Colon (tissue), 2 donors: Measurements from ENCODE around the gene EHBP1L1.

ENCODE experiments used
- FAIRE-seq: peaks from 2 replicates; lab custom pipeline; 2012; peaks lifted over from hg19 to GRCh38; lab: Jason Lieb, UNC
- donor health status: control.
- donor health status: control.

EHBP1L1 gene

DNA sequence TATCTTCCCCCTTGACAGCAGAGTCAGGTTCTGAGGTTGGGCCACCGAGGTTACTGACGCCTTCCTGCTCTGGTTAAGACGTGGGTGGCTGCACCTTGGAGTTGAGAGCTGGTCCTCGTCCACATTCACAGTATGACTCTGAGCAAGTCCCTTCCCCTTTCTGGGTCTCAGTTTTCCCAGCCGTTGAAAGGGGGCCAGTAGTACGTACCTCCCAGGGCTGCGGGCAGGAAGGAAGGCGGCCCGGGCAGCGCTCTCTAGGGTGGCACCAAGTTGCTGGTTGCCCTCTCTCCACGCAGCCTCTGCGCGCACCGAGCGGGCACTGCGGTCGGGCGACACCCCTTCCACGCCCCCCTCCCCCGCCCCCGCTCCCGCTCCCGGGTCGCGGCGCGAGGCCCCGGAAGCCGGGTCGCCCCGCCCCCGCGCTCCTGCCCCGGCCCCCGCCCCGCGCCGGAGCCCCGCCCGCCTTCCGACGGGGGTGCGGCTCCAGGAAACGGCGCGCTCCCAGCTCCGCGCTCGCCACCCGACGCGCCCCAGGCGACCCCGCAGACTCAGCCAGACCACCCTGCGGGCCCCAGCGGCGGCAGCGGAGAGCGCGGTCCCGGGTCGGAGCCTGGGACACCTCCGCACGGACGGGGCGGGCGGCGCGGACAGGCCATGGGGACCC is at the start of gene EHBP1L1:
EHBP1L1 (plus strand) TSS at position 486 of the 664 bp plus-strand sequence. CDS start 250 bp downstream, outside the sequence.
- FAIRE-seq: no peak

DNA sequence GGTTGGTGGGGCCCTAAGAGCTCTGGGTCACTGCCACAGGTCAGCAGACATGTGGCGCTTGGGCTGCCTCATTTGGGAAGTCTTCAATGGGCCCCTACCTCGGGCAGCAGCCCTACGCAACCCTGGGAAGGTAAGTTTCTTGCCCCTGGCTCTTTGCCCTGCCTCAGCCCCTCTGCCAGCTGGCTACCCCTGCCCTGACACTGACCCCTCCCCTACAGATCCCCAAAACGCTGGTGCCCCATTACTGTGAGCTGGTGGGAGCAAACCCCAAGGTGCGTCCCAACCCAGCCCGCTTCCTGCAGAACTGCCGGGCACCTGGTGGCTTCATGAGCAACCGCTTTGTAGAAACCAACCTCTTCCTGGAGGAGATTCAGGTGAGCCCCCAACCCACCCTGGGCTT is 49.1 kb upstream of the EHBP1L1 start:
- FAIRE-seq: no peak

DNA sequence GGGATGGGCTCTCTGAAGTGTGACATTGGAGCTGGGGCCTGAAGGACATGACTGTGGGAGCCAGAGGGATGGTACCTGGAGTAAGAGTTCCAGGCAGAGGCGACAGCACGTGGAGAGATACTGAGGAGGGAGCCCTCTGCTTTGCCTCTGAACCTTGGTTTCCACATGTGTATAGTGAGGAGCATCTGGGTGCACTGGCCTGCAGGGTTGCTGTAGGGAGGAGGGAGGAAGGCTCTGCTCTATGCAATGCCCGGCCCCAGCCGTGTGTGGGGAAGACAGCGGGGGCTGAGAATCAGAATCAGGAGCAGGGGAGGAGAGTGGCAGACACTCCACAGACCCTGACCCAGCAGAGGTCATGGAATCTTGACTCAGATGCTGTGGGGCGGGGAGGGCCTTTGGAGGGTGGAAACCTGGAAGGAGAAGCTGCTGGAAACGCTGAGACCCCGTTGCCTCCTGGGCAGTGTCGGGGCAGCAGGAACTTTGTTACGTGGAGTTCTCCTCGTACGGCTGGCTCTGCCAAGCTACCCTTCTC is 47.0 kb upstream of the EHBP1L1 start:
- FAIRE-seq: no peak

DNA sequence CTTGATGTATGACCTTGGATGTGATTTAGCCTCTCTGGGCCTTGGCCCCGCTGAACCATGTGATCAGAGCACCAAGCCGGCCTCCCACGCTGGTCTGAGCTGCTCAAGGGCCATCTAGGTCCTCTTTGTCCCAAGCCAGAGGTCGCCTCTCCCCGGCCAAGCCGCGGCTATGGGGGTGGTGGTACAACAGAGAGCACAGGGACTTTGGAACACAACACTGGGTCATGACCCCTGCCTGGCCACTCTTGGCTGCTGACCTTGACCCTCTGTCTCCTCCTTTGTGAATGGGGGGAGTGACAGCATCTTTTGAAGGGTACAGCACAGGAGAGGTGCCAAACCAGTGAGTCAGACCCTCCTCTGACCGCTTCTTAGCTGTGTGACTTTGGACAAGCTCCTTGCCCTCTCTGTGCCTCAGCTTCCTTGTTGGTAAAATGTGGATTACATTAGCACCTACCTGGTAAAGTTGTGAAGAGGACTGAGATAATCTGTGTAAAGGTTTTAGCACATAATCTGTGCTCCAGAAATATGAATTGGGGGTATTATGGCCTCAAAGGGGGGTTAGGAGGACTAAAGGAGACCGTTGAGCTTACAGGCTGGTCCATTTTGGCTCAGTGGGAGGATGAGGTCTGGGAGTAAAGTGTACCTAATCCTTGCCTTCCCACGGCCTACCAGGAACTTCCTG is 46.2 kb upstream of the EHBP1L1 start:
- no peak for FAIRE-seq

DNA sequence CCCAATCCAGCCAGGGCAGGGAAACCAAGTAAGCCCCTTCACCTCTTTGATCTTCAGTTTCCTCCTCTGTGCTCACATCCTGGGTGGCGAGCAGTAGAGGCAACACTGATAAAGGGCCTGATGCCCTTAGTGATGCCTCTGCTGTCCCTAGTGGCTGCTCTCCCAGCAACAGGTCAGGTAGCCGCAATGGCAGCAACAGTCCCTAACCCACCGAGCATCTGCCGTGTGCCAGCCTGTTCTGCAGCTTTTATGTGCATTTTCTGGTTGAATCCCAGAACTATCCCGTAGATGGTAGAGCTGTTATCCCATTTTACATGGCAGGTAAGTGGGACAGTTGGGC is 45.7 kb upstream of the EHBP1L1 start:
- FAIRE-seq: no peak

DNA sequence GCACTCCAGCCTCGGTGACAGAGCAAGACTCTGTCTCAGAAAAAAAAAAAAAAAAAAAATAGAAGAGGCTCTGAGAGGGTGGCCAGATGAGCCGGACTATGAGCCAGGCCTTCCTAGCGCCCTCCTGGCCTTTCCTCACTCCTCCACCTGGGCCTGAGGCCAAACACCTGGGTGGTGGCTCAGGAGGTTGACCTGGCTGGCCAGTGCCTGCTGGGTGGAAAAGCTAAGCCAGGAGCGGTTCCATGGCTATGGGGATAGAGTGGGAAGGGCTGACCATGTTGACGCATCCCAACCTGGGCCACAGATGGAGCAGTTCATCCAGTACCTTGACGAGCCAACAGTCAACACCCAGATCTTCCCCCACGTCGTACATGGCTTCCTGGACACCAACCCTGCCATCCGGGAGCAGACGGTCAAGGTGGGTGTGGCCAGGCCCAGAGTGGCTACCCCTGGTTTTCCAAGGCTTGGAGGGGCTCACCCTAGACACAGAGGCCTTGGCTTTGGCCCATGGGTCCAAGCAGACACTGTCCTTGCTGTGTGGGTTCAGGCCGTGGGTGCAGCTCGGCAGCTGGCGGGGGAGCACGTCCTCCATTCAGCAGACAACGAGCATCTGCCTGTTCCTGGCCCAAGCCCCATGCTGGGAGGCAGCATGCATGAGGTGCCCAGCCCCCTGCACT is 43.3 kb upstream of the EHBP1L1 start:
- no peak for FAIRE-seq

DNA sequence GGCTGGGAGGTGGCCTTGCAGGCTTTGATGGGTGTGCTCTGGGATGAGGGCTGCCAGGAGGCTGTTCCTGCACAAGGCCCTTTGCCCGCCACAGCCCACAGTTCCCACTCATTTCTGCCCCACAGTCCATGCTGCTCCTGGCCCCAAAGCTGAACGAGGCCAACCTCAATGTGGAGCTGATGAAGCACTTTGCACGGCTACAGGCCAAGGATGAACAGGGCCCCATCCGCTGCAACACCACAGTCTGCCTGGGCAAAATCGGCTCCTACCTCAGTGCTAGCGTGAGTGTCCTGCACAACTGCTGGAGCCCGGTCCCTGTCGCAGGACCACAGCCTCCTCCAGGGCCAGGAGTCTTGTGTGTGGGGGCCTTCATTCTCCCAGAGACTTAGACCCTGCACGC is 40.8 kb upstream of the EHBP1L1 start:
- FAIRE-seq: no peak

DNA sequence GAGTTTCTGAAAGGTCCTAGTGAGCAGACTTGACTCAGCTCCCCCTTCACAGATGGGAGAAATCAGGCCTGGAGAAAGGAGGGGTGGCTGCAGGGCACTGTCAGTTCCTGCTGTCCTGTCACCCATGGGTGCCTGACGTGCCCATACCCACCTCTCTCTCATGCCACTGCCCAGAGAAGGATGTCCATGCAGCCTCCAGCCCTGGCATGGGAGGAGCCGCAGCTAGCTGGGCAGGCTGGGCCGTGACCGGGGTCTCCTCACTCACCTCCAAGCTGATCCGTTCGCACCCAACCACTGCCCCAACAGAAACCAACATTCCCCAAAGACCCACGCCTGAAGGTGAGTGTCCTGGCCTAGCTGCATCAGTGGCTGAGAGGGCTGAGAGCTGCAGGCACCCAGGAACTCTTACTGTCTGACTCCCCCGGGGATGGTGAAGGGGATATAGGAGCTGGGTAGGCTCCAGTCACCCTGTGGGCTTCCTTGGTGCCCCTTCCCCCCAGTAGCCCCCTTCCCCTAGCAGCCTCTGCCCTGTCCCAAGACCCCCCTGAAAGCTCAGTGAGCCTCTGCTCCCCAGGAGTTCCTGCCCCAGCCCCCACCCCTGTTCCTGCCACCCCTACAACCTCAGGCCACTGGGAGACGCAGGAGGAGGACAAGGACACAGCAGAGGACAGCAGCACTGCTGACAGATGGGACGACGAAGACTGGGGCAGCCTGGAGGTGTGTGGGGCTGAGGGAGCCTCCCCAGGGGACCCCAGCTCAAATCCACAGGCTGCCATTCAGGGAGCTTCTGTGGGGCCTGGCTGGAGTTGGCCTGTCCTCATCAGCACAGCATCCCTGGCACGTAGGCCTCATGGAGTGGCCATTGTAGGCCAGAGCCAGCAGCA is 39.2 kb upstream of the EHBP1L1 start:
- no peak for FAIRE-seq

DNA sequence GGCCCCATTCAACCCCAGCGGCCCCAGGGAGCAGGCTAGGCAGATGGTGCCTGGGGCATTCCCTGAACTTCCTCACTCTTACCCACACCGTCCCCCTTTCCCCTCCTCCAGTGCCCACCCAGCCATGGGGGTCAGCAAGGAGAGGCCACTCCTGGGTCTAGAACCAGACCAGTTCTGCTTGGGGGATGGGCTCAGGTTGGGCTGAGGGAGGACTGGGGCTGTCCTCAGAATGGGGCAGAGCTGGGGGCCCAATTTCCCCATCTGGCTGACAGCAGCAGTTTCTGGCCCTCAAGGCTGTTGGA is 38.6 kb upstream of the EHBP1L1 start:
- no peak for FAIRE-seq

DNA sequence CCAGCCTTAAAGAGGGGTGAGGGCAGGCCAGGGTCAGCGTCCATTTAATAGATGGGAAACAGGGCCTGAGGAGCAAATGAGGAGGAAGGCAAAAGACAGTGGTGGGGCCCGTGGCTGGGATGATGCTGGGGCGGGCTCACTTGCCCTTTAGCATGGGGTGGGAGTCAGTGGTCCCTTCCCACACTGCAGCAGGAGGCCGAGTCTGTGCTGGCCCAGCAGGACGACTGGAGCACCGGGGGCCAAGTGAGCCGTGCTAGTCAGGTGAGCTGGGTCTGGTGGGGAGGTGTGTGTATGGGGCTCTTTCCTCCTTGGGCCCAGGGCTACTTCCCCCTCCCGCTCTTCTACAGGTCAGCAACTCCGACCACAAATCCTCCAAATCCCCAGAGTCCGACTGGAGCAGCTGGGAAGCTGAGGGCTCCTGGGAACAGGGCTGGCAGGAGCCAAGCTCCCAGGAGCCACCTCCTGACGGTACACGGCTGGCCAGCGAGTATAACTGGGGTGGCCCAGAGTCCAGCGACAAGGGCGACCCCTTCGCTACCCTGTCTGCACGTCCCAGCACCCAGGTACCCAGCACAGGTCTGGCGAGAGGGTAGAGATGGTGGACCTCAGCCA is 38.1 kb upstream of the EHBP1L1 start:
- FAIRE-seq: no peak

DNA sequence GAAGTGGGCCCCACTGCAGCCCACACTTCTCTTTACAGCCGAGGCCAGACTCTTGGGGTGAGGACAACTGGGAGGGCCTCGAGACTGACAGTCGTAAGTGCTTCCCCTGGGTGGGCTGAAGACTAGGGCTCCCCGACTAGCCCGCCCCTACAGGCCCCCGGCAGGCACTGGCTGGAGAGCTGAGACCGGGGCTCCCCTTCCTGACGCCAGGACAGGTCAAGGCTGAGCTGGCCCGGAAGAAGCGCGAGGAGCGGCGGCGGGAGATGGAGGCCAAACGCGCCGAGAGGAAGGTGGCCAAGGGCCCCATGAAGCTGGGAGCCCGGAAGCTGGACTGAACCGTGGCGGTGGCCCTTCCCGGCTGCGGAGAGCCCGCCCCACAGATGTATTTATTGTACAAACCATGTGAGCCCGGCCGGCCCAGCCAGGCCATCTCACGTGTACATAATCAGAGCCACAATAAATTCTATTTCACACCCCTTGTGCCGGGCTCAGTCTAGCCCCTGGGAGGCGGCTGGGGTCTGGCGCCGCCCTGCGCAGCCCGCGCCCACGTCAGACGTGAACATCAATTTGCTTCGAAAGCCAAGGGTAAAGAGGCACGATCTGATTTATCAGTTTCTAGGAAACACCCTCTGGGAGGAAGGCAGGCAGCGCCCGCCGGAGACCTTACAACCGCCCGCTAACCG is 37.5 kb upstream of the EHBP1L1 start:
- FAIRE-seq: no peak

DNA sequence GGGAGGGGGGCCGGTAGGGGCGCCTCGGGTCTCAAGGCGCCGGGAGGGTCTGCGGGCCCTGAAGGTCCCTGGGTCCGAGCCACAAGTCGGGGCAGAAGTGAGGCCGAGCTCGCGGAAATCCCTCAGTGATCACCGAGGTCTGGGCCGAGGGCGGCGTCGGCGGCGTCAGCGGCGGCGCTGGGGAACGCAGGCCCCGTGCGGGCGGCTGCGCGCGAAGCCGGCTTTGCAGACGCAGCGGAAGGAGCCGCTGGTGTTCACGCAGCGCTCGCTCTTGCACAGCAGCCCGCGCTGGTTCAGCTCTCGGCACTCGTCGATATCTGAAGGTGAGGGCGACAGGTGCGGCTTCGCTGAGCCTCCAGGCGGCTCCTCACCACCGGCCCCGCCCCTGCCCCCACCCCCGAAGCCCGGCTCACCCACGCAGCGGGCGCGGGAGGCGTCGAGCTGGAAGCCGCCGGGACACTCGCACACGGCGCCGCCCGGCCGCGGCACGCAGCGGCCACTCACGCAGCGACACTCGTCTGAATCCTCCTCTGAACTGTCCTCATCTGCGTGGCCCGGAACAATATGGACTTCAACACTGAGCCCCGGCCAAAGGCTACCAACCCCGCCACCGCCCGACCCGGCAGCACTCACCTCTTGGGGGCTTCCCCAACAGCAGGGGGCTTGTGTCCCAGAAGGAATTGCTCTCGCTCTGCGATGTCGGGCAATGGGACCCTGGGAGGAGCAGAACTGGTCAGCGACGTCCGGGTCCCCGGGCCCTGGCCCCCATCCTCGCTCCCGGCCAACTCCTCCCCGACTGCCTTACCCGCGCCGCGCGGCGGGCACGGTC is 36.7 kb upstream of the EHBP1L1 start:
- FAIRE-seq: no peak

DNA sequence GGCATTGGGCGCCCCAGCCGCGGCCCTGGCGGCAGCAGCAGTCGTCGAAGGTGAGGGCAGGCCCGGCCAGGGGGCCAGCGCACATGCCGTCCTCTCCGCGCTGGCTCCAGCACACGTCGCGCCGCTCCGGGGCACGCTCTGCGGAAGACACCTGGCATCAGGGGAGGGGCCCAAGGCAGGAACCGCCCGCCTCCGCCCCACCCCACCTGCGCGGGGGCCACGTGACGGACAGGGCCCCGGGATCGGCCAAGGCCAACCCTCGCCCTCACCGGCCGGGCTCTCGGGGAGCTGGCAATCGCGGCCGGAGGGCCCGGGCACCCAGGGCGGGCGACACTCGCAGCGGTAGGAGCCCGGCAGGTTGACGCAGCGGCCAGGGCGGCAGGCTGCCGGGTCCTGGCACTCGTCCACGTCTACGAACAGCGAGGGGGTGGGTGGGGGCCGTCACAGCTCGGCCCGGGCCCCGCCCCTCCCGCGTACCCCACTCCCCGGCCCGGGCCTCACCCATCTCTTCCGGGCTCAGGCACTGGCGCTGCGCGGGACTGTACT is 36.0 kb upstream of the EHBP1L1 start:
- FAIRE-seq: no peak

DNA sequence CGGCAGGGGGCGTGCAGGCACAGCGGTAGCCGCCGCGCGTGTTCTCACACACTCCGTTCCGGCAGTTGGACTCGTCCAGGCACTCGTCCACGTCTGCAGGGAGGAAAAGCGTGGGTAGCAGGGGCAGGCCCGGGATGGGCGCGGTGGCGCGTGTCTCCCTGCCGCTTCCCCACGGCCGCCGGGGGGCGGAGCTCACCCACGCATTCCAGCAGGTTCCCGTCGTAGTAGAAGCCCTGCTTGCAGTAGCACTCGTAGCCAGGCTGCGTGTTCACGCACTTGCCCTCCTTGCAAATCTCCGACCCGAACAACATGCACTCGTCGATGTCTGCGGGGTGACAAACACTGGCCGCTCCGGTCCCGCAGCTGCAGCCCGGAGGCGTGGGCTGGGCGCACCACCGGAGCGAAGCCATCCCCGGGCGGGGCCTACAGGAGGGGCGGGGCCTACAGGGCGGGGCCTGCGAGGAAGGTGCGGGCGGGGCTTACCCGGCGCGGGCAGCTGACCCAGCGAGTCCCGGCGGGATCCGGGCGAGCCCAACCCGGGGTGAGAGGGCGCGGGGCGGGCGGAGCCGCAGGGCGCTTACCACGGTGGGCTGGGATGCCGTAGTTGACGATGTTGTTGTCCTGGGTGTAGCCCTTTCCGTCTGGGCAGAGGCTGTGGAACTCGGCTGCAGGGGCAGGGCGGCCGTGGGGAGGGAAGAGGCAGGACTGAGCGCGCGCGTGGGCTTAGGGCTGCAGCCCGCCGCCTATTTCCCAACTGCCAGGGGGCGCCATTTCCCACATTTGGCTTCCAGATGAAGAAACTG is 35.4 kb upstream of the EHBP1L1 start:
- no peak for FAIRE-seq

DNA sequence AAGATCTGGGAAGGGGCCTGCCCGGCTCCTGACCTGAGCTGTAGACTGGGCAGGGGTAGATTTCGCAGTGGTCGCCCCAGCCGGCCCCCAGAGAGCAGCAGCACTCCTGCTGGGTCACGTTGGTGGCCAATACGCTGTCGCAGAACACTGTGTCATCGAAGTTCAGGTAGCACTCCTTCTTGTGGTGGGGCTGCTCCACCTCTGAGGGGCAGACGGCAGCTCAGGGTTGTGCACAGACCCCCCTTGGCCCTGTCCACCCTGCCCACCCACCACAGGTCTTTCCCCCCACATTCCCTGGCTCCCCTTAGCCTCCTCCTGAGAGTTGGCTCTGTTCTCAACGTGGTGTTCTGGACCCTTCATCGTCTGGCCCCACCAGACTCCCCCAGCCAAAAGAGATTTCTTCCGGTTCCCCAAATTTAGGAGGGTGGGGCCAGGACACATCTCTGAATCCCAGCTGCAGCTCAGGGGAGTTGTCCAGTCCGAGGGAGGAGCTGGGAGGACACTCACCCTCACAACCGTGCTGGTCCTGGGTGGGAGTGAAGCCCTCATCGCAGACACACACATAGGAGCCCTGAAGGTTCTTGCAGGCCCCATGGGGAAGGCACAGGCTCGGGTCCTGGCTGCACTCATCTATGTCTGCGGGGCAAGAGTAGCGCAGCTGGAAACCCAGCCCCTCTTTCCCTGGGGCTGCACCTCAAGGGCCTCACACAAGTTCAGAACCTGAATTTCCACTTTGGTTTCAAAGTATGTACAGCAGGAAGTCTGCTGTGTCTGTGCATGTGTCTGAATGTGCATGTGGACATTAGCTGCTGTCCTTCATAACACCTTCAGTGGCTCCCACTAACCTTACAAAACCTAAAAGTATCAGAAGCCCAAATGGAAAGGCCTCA is 34.5 kb upstream of the EHBP1L1 start:
- no peak for FAIRE-seq

DNA sequence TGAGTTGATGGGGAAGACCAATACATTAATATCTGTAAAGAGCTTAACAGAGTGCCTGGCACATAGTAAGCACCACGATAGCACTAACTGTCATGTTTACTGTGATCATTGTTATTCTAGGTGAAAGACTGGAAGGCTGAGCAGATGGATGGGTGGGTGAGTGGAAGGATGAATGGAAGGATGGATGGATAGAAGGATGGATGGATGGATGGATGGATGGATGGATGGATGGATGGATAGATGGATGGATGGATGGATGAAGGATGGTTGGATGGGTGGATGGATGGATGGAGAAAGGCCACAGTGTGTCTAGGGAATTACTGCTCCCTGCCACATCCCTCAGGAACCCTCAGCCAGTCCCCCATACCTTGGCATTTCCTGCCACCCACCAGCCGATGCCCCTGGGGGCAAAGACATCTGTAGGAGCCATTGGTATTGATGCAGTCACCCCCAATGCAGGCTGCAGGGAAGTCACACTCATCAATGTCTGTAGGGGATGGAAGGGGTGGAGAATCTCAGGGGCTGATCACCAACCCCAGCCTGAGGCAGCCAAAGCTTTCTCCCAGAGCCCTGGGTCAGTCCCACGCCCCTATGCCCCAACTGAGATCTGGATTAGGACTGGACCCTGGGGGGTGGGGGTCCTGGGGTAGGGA is 33.0 kb upstream of the EHBP1L1 start:
- FAIRE-seq: no peak

DNA sequence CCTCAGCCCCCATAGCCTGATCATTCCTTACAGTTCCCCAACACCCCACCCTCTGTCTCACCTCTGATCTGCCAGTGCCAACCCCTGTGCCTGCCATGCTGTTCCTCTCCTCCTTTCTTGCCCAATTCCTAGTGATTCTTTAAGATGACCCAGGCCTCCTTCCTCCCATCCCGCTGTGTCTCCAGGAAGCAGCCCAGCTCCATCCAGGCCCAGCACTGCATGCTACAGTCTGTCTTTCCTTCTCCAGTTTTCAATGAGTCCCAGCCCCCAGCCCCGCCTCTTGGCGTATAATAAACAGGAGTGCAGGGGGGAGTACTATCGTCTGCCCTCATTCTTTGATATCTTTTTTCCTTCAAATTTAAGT is 30.0 kb upstream of the EHBP1L1 start:
- FAIRE-seq: no peak
